H1 (cell line): ENCODE measurements around the gene CAPG. TPM values are rescaled to one million over a fixed set of nuclear protein-coding genes. Genes with fewer than 3 reads are reported as not detected.

Experiments used
- CTCF ChIA-PET: fragments of 300-600 bp; sonication (Branson Sonifier 250); formaldehyde crosslinking; loops from one replicate; lab custom pipeline; 2021; ENCODE audit not compliant: partially characterized antibody; lab: Charles Lee
- POLR2A ChIA-PET: fragments of 300-600 bp; sonication (Branson Sonifier 250); formaldehyde crosslinking; loops from one replicate; lab custom pipeline; 2021; ENCODE audit warnings: inconsistent platforms; ENCODE audit not compliant: partially characterized antibody; lab: Charles Lee
- DNase-seq, 2 experiments: peaks; one replicate each; pipeline versions ENCODE4 v3.0.0 to v3.0.0-alpha.2; 2010 to 2022; ENCODE audit warnings: low spot score in 2 of 2, low read depth in 1 of 2, mixed read lengths in 1 of 2
- FAIRE-seq: peaks from 2 replicates; lab custom pipeline; 2011; peaks lifted over from hg19 to GRCh38; lab: Jason Lieb, UNC
- H2AFZ ChIP-seq: 2 replicates; pipeline ENCODE4 v1.8.1; 2012; ENCODE audit warnings: low read length, inconsistent platforms
- H2AK5ac ChIP-seq: 2 replicates; pipeline ENCODE4 v1.6.1; 2013; ENCODE audit warnings: low read depth, low read length
- H2BK120ac ChIP-seq: replicated peaks from 2 replicates; pipeline ENCODE3; 2013; ENCODE audit warnings: low read depth, low read length, inconsistent platforms
- H2BK12ac ChIP-seq: 2 replicates; pipeline ENCODE4 v1.6.1; 2013; ENCODE audit warnings: low read depth, low read length
- H2BK15ac ChIP-seq: 2 replicates; pipeline ENCODE4 v1.6.1; 2013; ENCODE audit warnings: low read length
- H2BK20ac ChIP-seq: 2 replicates; pipeline ENCODE4 v1.6.1; 2013; ENCODE audit warnings: low read length
- H2BK5ac ChIP-seq: 2 replicates; pipeline ENCODE4 v1.6.1; 2013; ENCODE audit warnings: low read depth, low read length
- H3K14ac ChIP-seq: 2 replicates; pipeline ENCODE4 v1.6.1; 2013; ENCODE audit warnings: inconsistent platforms; ENCODE audit not compliant: insufficient read length
- H3K18ac ChIP-seq: 2 replicates; pipeline ENCODE4 v1.6.1; 2013; ENCODE audit warnings: low read length; ENCODE audit errors: extremely low read depth
- H3K23ac ChIP-seq: 2 replicates; pipeline ENCODE4 v1.6.1; 2013; ENCODE audit warnings: inconsistent platforms; ENCODE audit not compliant: insufficient read length
- H3K23me2 ChIP-seq: 2 replicates; pipeline ENCODE4 v1.6.1; 2013; ENCODE audit warnings: low read depth, low read length
- H3K27ac ChIP-seq: 2 replicates; pipeline ENCODE4 v1.6.1; 2011; ENCODE audit warnings: low read depth, low read length, inconsistent platforms
- H3K27me3 ChIP-seq, 4 experiments: replicated peaks in 1 of 4; 1 replicate in 1 of 4; 2 replicates in 3 of 4; pipeline versions ENCODE4 v1.6.1 to v1.8.1; 2011 to 2013; ENCODE audit warnings: low read length in 3 of 4, mild to moderate bottlenecking in 3 of 4, inconsistent platforms in 2 of 4, mixed read lengths in 2 of 4, moderate library complexity in 1 of 4; ENCODE audit not compliant: control insufficient read depth in 3 of 4, insufficient read depth in 3 of 4; ENCODE audit errors: extremely low read depth in 1 of 4
- H3K36me3 ChIP-seq, 4 experiments: 2 replicates each; pipeline versions ENCODE4 v1.6.1 to v1.8.1; 2011 to 2013; ENCODE audit warnings: mild to moderate bottlenecking in 4 of 4, low read length in 3 of 4, moderate library complexity in 2 of 4, control low read depth in 1 of 4, inconsistent platforms in 1 of 4; ENCODE audit not compliant: insufficient read depth in 4 of 4, control insufficient read depth in 2 of 4
- H3K4ac ChIP-seq: replicated peaks from 2 replicates; pipeline ENCODE3; 2013; ENCODE audit warnings: low read length, low read depth, mixed read lengths, inconsistent platforms; ENCODE audit not compliant: insufficient read length
- H3K4me1 ChIP-seq, 4 experiments: replicated peaks in 1 of 4; 1 replicate in 1 of 4; 2 replicates in 3 of 4; pipeline versions ENCODE4 v1.6.1 to v1.8.1; 2011 to 2013; ENCODE audit warnings: low read length in 3 of 4, inconsistent platforms in 2 of 4, mixed read lengths in 1 of 4; ENCODE audit not compliant: insufficient read depth in 4 of 4, control insufficient read depth in 3 of 4
- H3K4me2 ChIP-seq, 2 experiments: 2 replicates each; pipeline versions ENCODE4 v1.6.1 to v1.8.1; 2011 to 2013; ENCODE audit warnings: low read depth in 2 of 2, low read length in 2 of 2, control low read depth in 1 of 2, inconsistent platforms in 1 of 2, mild to moderate bottlenecking in 1 of 2; ENCODE audit not compliant: insufficient read depth in 1 of 2
- H3K4me3 ChIP-seq, 4 experiments: fragments of 200-600, 300-600 bp in 1 of 4; sonication (generic), shearing (Covaris generic), sonication (Bioruptor Twin) in 1 of 4; 2 replicates each; pipeline versions ENCODE4 v1.5.1 to v1.8.1; 2011 to 2016; ENCODE audit warnings: low read length in 4 of 4, low read depth in 3 of 4, control low read depth in 2 of 4, inconsistent platforms in 2 of 4, mild to moderate bottlenecking in 2 of 4, mixed read lengths in 1 of 4, moderate library complexity in 1 of 4; ENCODE audit not compliant: insufficient read depth in 2 of 4; ENCODE audit errors: extremely low read depth in 1 of 4
- H3K56ac ChIP-seq: replicated peaks from 2 replicates; pipeline ENCODE3; 2013; ENCODE audit warnings: low read depth, mild to moderate bottlenecking, mixed read lengths, low read length, inconsistent platforms; ENCODE audit not compliant: insufficient read length
- H3K79me1 ChIP-seq: 2 replicates; pipeline ENCODE4 v1.6.1; 2013; ENCODE audit warnings: low read depth, low read length, control low read depth
- H3K79me2 ChIP-seq, 2 experiments: 2 replicates each; pipeline versions ENCODE4 v1.6.1 to v1.8.1; 2012 to 2013; ENCODE audit warnings: low read length in 2 of 2, mild to moderate bottlenecking in 2 of 2, inconsistent platforms in 1 of 2; ENCODE audit not compliant: insufficient read depth in 2 of 2, control insufficient read depth in 1 of 2
- H3K9ac ChIP-seq, 4 experiments: replicated peaks in 1 of 4; 1 replicate in 1 of 4; 2 replicates in 3 of 4; pipeline versions ENCODE4 v1.6.1 to v1.8.1; 2011 to 2013; ENCODE audit warnings: low read depth in 3 of 4, low read length in 3 of 4, control low read depth in 2 of 4, mild to moderate bottlenecking in 2 of 4, moderate library complexity in 2 of 4, inconsistent platforms in 1 of 4; ENCODE audit errors: extremely low read depth in 1 of 4
- H3K9me3 ChIP-seq, 2 experiments: 2 replicates each; pipeline versions ENCODE4 v1.6.1 to v1.8.1; 2012 to 2013; ENCODE audit warnings: mild to moderate bottlenecking in 2 of 2, moderate library complexity in 2 of 2, control low read depth in 1 of 2, inconsistent platforms in 1 of 2, low read depth in 1 of 2, low read length in 1 of 2, mixed read lengths in 1 of 2; ENCODE audit not compliant: insufficient read depth in 2 of 2
- H4K20me1 ChIP-seq, 2 experiments: replicated peaks in 1 of 2; 2 replicates each; pipeline versions ENCODE3 to v1.8.1; 2011 to 2013; ENCODE audit warnings: inconsistent platforms in 2 of 2, low read length in 2 of 2, mild to moderate bottlenecking in 1 of 2; ENCODE audit not compliant: insufficient read depth in 2 of 2, control insufficient read depth in 1 of 2
- H4K5ac ChIP-seq: 2 replicates; pipeline ENCODE4 v1.6.1; 2013; ENCODE audit warnings: low read length, low read depth, mixed read lengths, inconsistent platforms; ENCODE audit not compliant: insufficient read length
- H4K8ac ChIP-seq: 2 replicates; pipeline ENCODE4 v1.8.0; 2013; ENCODE audit warnings: mild to moderate bottlenecking, moderate library complexity, low read length, inconsistent platforms; ENCODE audit not compliant: insufficient read depth; ENCODE audit errors: extremely low read depth
- H4K91ac ChIP-seq: replicated peaks from 2 replicates; pipeline ENCODE3; 2013; ENCODE audit warnings: low read length, mixed read lengths, inconsistent platforms; ENCODE audit not compliant: insufficient read length
- BACH1 ChIP-seq: IDR thresholded peaks from 2 replicates; pipeline ENCODE4 v1.6.1; 2012; ENCODE audit warnings: low read length, improper control_type of control experiment
- CHD2 ChIP-seq: IDR thresholded peaks from 2 replicates; pipeline ENCODE4 v1.6.1; 2012; ENCODE audit warnings: low read length, improper control_type of control experiment
- FOSL1 ChIP-seq: IDR thresholded peaks from 2 replicates; pipeline ENCODE4 v1.6.1; 2011; ENCODE audit warnings: mild to moderate bottlenecking, low read depth, low read length, moderate library complexity; ENCODE audit not compliant: insufficient read depth
- GABPA ChIP-seq: IDR thresholded peaks from 2 replicates; pipeline ENCODE4 v1.6.1; 2011; ENCODE audit warnings: mild to moderate bottlenecking, low read length, moderate library complexity, borderline replicate concordance; ENCODE audit not compliant: insufficient read depth
- KDM4A ChIP-seq: IDR thresholded peaks from one replicate; pipeline ENCODE4 v1.7.1; 2012; ENCODE audit warnings: low read depth, mild to moderate bottlenecking, moderate library complexity, low read length, inconsistent platforms; ENCODE audit not compliant: severe bottlenecking
- NANOG ChIP-seq: IDR thresholded peaks from 2 replicates; pipeline ENCODE4 v1.6.1; 2011; ENCODE audit warnings: low read length, low read depth, mild to moderate bottlenecking, inconsistent platforms; ENCODE audit not compliant: insufficient read depth, poor library complexity, severe bottlenecking
- POLR2A ChIP-seq, 2 experiments: IDR thresholded peaks; 1 replicate in 1 of 2; 2 replicates in 1 of 2; pipeline ENCODE4 v1.6.1; 2011; ENCODE audit warnings: low read depth in 2 of 2, low read length in 2 of 2, mild to moderate bottlenecking in 2 of 2; ENCODE audit errors: control extremely low read depth in 1 of 2
- RAD21 ChIP-seq, 2 experiments: IDR thresholded peaks in 1 of 2; conservative IDR thresholded peaks in 1 of 2; 2 replicates each; pipeline ENCODE4 v1.6.1; 2011; ENCODE audit warnings: low read depth in 2 of 2, low read length in 2 of 2, improper control_type of control experiment in 1 of 2, inconsistent platforms in 1 of 2, mild to moderate bottlenecking in 1 of 2, moderate library complexity in 1 of 2
- RBBP5 ChIP-seq: IDR thresholded peaks from 2 replicates; pipeline ENCODE4 v1.7.1; 2012; ENCODE audit warnings: low read depth, mild to moderate bottlenecking, inconsistent platforms, low read length, moderate library complexity, borderline replicate concordance
- SAP30 ChIP-seq: fragments of 300-600 bp; sonication (generic); IDR thresholded peaks from 2 replicates; pipeline ENCODE4 v1.7.1; 2012; ENCODE audit warnings: low read length, moderate library complexity, mild to moderate bottlenecking, inconsistent platforms; ENCODE audit not compliant: insufficient read depth, insufficient replicate concordance
- WGBS, 2 experiments: shearing (Covaris generic) in 1 of 2; methylation state at CpG; one replicate each; pipeline versions ENCODE4 v1.1.6 to v1.1.7; 2013 to 2015; ENCODE audit warnings: low lambda C conversion rate in 2 of 2, mixed read lengths in 2 of 2, inconsistent platforms in 1 of 2, low coverage in 1 of 2, missing lambda C conversion rate in 1 of 2; ENCODE audit not compliant: insufficient replicate concordance in 2 of 2, insufficient coverage in 1 of 2, insufficient read length in 1 of 2; ENCODE audit errors: extremely low coverage in 1 of 2, missing lambda C conversion rate in 1 of 2; 5-methylcytosine and 5-hydroxymethylcytosine counted together
- polyA plus RNA-seq, 7 experiments: library from polyadenylated mRNA; depleted of rRNA in 3 of 7; stranded (reverse) in 5 of 7; unstranded in 2 of 7; fragments of >200 nt in 5 of 7; fragments of 200-250 nt in 2 of 7; gene quantifications; 1 replicate in 5 of 7; 2 replicates in 1 of 7; 4 replicates in 1 of 7; pipeline versions ENCODE4 v1.2.1 to v1.2.3, GENCODE V29; 2011 to 2013; ENCODE audit warnings: missing spikeins in 2 of 7, mixed read lengths in 2 of 7
- total RNA-seq: library from RNA; stranded (reverse); fragmentation: NEBNext Ultra II Directional; extraction: Animal tissue kit (Norgen Biotek cat#: 25700); gene quantifications from 2 replicates; pipeline ENCODE4 v1.2.1, GENCODE V29; 2021

The CAPG gene
- total and polyA plus RNA-seq, 2 of the 8 experiments (the other 6 are each of a cell fraction or from before 2014, with no cell fraction given) = 80.5 to 89.0 TPM

DNA sequence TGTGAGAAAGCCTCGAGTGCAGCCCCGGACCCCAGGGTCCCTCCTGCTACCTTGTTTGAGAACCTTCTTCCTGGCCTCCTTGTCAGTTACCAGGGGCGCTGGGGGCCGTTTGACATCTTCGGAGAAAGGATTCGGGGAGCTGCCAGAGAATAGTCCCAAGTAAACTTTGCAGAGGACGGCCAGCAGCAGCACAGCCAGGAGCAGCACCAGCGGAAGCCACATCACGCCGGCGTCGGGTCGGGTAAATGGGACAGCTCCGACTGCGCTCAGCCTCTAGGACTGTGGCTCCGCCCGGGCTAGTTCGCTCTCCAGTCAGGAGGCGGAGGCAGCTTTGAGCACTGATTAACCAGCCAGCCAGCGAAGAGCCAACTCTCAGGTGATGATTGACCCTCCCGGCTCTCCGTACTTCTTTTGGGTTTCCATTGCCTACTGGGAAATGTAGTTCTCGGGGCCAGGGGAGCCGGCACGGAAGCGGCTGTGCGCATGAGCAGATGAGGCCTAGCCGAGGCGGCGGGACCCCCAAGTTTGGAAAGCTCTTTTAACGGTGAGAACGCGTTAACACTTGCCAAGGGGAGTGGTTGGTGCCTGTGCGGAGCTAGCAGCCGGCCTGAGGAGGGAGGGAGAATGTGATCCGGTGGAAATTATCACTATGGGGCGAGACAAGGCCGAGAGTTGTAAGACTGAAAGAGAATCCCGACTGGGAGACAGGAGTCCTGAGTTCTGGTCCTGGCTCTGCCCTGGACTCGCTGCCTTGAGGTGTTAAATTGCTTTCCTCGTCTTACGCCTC lies 55.7 kb downstream of the CAPG start, which contains the start of the genes ELMOD3 and RETSAT:
Gene ELMOD3, plus strand, starts transcription at position 484 of the 787 bp plus-strand sequence. CDS start 2,430 bp downstream, outside the sequence.
Gene RETSAT, minus strand, starts transcription at position 243 of the 787 bp plus-strand sequence. Its CDS starts 21 bp downstream, at position 222.
- no peaks in the 10 kb centered on the region for H3K9me3 ChIP-seq
- no peak within 1 kb of the TSS for H3K23ac ChIP-seq
- peak within 1 kb of the TSS; percentile 96 for H2AFZ ChIP-seq
- 0 out of 2 replicates have a peak within 1 kb of the TSS, but pooled peaks have one; percentile 72 for H3K18ac ChIP-seq
- ChIA-PET CTCF (interaction anchor here (1.2 to 2.6 kb wide), 4 partner anchors 9 to 196 kb away, joined by 3 to 11 read pairs (median 6); no protein-coding TSS in a partner anchor), POLR2A (interaction anchor here (0.6 to 4.5 kb wide), 25 partner anchors 8 to 300 kb away, joined by 3 to 23 read pairs (median 4); partner anchors contain the start of genes MAT2A, TGOLN2 and VAMP8)
- peak; percentile 60 for FAIRE-seq
- H2AK5ac ChIP-seq = no peak within 1 kb of the TSS
- H4K91ac ChIP-seq = peak within 1 kb of the TSS; percentile 57
- peak; percentile 92 to 96 for DNase-seq
- H4K20me1 ChIP-seq = no peaks in the 10 kb centered on the region
- H2BK5ac ChIP-seq = no peak within 1 kb of the TSS
- H2BK12ac ChIP-seq = no peak within 1 kb of the TSS
- H3K4ac ChIP-seq = peak within 1 kb of the TSS; percentile 7
- peak within 1 kb of the TSS in 3 of 4 experiments; percentile 61 to 77 (median 61); a peak in 6 of 7 replicates for H3K9ac ChIP-seq
- peaks cover 0 to 13% (median 0%) of the 10 kb centered on the region in 4 experiments; a peak in 2 of 8 replicates for H3K36me3 ChIP-seq
- no peak within 1 kb of the TSS for H3K27ac ChIP-seq
- peaks cover 8% of the 10 kb centered on the region for H3K23me2 ChIP-seq
- H2BK120ac ChIP-seq = no peak within 1 kb of the TSS
- H4K5ac ChIP-seq = peak within 1 kb of the TSS; percentile 5
- H3K27me3 ChIP-seq = no peaks in the 10 kb centered on the region
- H3K79me2 ChIP-seq = no peaks in the 10 kb centered on the region
- no peak within 1 kb of the TSS for H3K56ac ChIP-seq
- peak within 1 kb of the TSS; percentile 83; the same call in 1 of the 2 replicates for H2BK15ac ChIP-seq
- peak within 1 kb of the TSS; percentile 87 for H4K8ac ChIP-seq
- peaks cover 0 to 3% (median 1%) of the 10 kb centered on the region in 4 experiments; a peak in 2 of 7 replicates for H3K4me1 ChIP-seq
- no peaks in the 10 kb centered on the region for H3K79me1 ChIP-seq
- H2BK20ac ChIP-seq = no peak within 1 kb of the TSS
- peak within 1 kb of the TSS; percentile 75 to 96 (median 90) for H3K4me3 ChIP-seq
- peak within 1 kb of the TSS; percentile 85 to 96 for H3K4me2 ChIP-seq
- H3K14ac ChIP-seq = no peak within 1 kb of the TSS
- WGBS, 2 experiments = 5% methylated on average over 42 of the region's 42 CpGs; no CpG with 5 or more reads in 1 of the 2 experiments
- TF ChIP-seq FOSL1 = no peak
- no peak for TF ChIP-seq BACH1
- no peak for TF ChIP-seq RAD21 (IDR thresholded peaks at IDR 0.05 in 1 of 2, conservative IDR thresholded peaks at IDR 0.05 in 1 of 2; ENCODE audit: low read depth in 2 of 2, low read length in 2 of 2)
- TF ChIP-seq GABPA = no peak
- TF ChIP-seq CHD2 = peak; percentile 61; the same call in 1 of the 2 replicates
- TF ChIP-seq NANOG = no peak
- no peak for TF ChIP-seq SAP30
- peak in 1 of 2 experiments; percentile 93; a peak in 2 of 3 replicates for TF ChIP-seq POLR2A (IDR thresholded peaks at IDR 0.05; ENCODE audit: control extremely low read depth in 1 of 2, low read depth in 2 of 2, low read length in 2 of 2)
- TF ChIP-seq RBBP5 = no peak
- peak; percentile 51 for TF ChIP-seq KDM4A
